Measurements from ENCODE around the gene ETS2. TPM values are rescaled to one million over a fixed set of nuclear protein-coding genes. Genes with fewer than 3 reads are reported as not detected.

Gene ETS2
- polyA plus RNA-seq, 1 donor: 140 TPM

DNA sequence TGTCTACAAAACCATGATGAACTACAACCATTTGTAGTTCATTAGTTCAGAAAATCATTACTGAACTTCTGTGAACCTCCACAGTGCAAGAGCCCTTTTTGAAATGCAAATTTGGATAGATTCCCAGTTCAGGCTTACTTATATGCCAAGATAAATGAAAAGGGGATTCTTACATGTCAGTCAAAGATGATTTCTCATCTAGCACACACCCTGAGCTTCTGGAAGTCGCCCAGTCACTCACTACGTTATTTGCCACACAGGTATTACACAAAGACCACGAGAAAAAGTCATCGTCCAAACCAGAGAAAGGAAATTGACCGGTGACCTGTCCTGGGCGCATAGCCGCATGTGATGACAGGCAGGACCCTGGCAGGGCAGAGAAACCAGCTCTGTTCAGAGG lies 41.8 kb downstream of the ETS2 start:
- H3K27me3 ChIP-seq (ENCODE audit: control insufficient read depth, insufficient read depth, low read length): no peaks in the 10 kb centered on the region
- no peak overlapping the region for H3K4me3 ChIP-seq (ENCODE audit: low read length)
- H3K9me3 ChIP-seq (ENCODE audit: control insufficient read depth, low read depth, low read length): no peaks in the 10 kb centered on the region
- H3K36me3 ChIP-seq (ENCODE audit: control insufficient read depth, insufficient read depth, low read length): no peaks in the 10 kb centered on the region
- no peaks in the 10 kb centered on the region for H3K4me1 ChIP-seq (ENCODE audit: control insufficient read depth, insufficient read depth, low read length)
- 100% methylated on average over 3 of the region's 7 CpGs for WGBS (ENCODE audit: insufficient coverage, low lambda C conversion rate)
- H3K27ac ChIP-seq (ENCODE audit: low read length): no peak overlapping the region
- no peak for DNase-seq

GRCh38 chr21:38848187-38848609 lies 42.5 kb downstream of the ETS2 start:
- H3K4me3 ChIP-seq (ENCODE audit: low read length): no peak overlapping the region
- no peak for DNase-seq
- H3K27me3 ChIP-seq (ENCODE audit: control insufficient read depth, insufficient read depth, low read length): no peaks in the 10 kb centered on the region
- WGBS (ENCODE audit: insufficient coverage, low lambda C conversion rate): no CpG with 5 or more reads among the region's 7 CpGs
- H3K4me1 ChIP-seq (ENCODE audit: control insufficient read depth, insufficient read depth, low read length): no peaks in the 10 kb centered on the region
- no peak overlapping the region for H3K27ac ChIP-seq (ENCODE audit: low read length)
- no peaks in the 10 kb centered on the region for H3K36me3 ChIP-seq (ENCODE audit: control insufficient read depth, insufficient read depth, low read length)
- H3K9me3 ChIP-seq (ENCODE audit: control insufficient read depth, low read depth, low read length): no peaks in the 10 kb centered on the region

GRCh38 chr21:38849776-38850175 lies 44.0 kb downstream of the ETS2 start:
- no peaks in the 10 kb centered on the region for H3K27me3 ChIP-seq (ENCODE audit: control insufficient read depth, insufficient read depth, low read length)
- H3K36me3 ChIP-seq (ENCODE audit: control insufficient read depth, insufficient read depth, low read length): no peaks in the 10 kb centered on the region
- no peaks in the 10 kb centered on the region for H3K4me1 ChIP-seq (ENCODE audit: control insufficient read depth, insufficient read depth, low read length)
- no peak overlapping the region for H3K27ac ChIP-seq (ENCODE audit: low read length)
- no peak overlapping the region for H3K4me3 ChIP-seq (ENCODE audit: low read length)
- H3K9me3 ChIP-seq (ENCODE audit: control insufficient read depth, low read depth, low read length): no peaks in the 10 kb centered on the region
- WGBS (ENCODE audit: insufficient coverage, low lambda C conversion rate): 60% methylated on average over 1 of the region's 6 CpGs
- DNase-seq: no peak

DNA sequence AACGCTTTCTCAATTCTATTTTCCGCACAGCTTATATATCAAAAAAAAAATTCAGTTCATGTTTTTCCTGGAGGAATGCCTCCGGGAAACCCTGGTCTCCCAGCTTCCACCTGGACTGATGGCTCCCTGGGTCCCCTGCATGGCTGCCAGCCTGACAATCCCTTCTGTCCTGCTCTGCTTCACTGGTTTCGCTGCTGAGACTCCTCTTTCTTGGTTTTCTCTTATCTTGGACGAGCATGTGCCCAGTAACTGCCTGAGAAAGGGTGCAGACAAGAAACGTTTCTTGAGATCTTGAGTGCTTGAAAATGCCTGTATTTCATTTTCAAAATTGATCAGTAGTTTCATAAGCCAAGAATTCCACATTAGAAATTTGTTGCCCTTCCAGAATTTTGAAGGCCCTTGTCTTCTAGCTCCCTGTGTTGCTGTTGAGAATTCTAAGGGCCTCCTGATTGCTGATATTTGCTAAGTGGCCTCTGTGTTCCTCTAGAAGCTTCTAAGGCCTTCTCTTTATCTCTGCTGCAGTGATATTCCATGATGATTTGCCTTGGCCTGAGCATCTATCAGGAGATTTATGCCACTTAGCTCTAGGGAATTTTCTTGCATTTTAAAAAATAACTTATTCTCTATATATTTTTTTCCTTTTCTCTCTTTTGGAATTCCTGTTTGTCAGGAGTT lies 44.7 kb downstream of the ETS2 start:
- no peaks in the 10 kb centered on the region for H3K36me3 ChIP-seq (ENCODE audit: control insufficient read depth, insufficient read depth, low read length)
- 88% methylated on average over 4 of the region's 6 CpGs for WGBS (ENCODE audit: insufficient coverage, low lambda C conversion rate)
- H3K27me3 ChIP-seq (ENCODE audit: control insufficient read depth, insufficient read depth, low read length): no peaks in the 10 kb centered on the region
- no peaks in the 10 kb centered on the region for H3K4me1 ChIP-seq (ENCODE audit: control insufficient read depth, insufficient read depth, low read length)
- H3K9me3 ChIP-seq (ENCODE audit: control insufficient read depth, low read depth, low read length): no peaks in the 10 kb centered on the region
- H3K4me3 ChIP-seq (ENCODE audit: low read length): no peak overlapping the region
- DNase-seq: no peak
- H3K27ac ChIP-seq (ENCODE audit: low read length): no peak overlapping the region

DNA sequence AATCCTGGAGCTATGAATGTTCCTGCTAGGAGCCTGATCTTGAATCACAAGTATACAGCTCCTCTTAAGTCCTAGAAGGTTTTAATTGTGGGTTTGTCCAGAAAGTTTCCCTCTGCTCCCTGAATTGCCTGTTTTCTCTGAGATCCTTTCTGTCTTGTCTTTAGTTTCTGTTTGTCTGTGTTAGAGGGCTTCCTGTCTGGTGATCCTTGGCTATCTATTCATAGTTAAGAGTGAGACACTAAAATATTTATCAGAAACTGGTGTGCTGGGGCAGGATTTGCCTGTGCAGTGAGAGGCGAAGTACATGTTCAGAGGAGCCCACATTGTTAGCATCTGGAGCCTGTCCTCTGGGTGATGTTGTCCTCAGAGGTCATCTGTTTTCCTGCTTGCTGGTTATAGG lies 45.4 kb downstream of the ETS2 start:
- Histone ChIP-seq H3K4me3 (ENCODE audit: low read length) (no peak overlapping the region), H3K36me3 (ENCODE audit: control insufficient read depth, insufficient read depth, low read length) (no peaks in the 10 kb centered on the region), H3K27ac (ENCODE audit: low read length) (no peak overlapping the region), H3K4me1 (ENCODE audit: control insufficient read depth, insufficient read depth, low read length) (no peaks in the 10 kb centered on the region), H3K9me3 (ENCODE audit: control insufficient read depth, low read depth, low read length) (no peaks in the 10 kb centered on the region), H3K27me3 (ENCODE audit: control insufficient read depth, insufficient read depth, low read length) (no peaks in the 10 kb centered on the region)
- WGBS (ENCODE audit: insufficient coverage, low lambda C conversion rate): no CpG with 5 or more reads among the region's 1 CpG
- DNase-seq: no peak

GRCh38 chr21:38852278-38852677 lies 46.5 kb downstream of the ETS2 start:
- Histone ChIP-seq H3K36me3 (ENCODE audit: control insufficient read depth, insufficient read depth, low read length) (no peaks in the 10 kb centered on the region), H3K27me3 (ENCODE audit: control insufficient read depth, insufficient read depth, low read length) (no peaks in the 10 kb centered on the region), H3K27ac (ENCODE audit: low read length) (no peak overlapping the region), H3K4me1 (ENCODE audit: control insufficient read depth, insufficient read depth, low read length) (peaks cover 1% of the 10 kb centered on the region), H3K9me3 (ENCODE audit: control insufficient read depth, low read depth, low read length) (no peaks in the 10 kb centered on the region), H3K4me3 (ENCODE audit: low read length) (no peak overlapping the region)
- no peak for DNase-seq
- no CpG with 5 or more reads among the region's 3 CpGs for WGBS (ENCODE audit: insufficient coverage, low lambda C conversion rate)

DNA sequence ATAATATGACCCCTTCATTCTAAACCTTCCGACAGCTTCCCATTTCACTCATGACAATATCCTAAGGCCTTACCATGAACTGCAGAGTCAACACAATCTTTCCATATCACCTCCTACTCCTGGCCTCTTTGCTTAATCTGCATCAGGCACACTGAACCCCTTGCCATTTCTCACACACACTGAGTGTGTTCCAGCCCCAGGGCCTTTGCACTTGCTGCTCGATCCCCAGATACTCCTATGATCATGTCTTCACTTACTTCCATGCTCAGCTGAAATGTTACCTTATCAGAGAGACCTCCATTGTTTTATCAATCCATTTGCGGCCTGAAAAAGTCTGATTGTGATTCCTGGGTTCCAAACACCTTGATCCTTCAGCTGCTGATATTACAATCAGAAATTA lies 47.0 kb downstream of the ETS2 start:
- H3K27me3 ChIP-seq (ENCODE audit: control insufficient read depth, insufficient read depth, low read length): no peaks in the 10 kb centered on the region
- DNase-seq: no peak
- 100% methylated on average over 1 of the region's 3 CpGs for WGBS (ENCODE audit: insufficient coverage, low lambda C conversion rate)

GRCh38 chr21:38853421-38853919 lies 47.7 kb downstream of the ETS2 start:
- no peak overlapping the region for H3K27ac ChIP-seq (ENCODE audit: low read length)
- peak in 1 of 2 donors; percentile 36 for DNase-seq
- H3K4me3 ChIP-seq (ENCODE audit: low read length): no peak overlapping the region
- no peaks in the 10 kb centered on the region for H3K9me3 ChIP-seq (ENCODE audit: control insufficient read depth, low read depth, low read length)
- 100% methylated on average over 1 of the region's 6 CpGs for WGBS (ENCODE audit: insufficient coverage, low lambda C conversion rate)
- H3K4me1 ChIP-seq (ENCODE audit: control insufficient read depth, insufficient read depth, low read length): peaks cover 5% of the 10 kb centered on the region
- no peaks in the 10 kb centered on the region for H3K27me3 ChIP-seq (ENCODE audit: control insufficient read depth, insufficient read depth, low read length)
- H3K36me3 ChIP-seq (ENCODE audit: control insufficient read depth, insufficient read depth, low read length): no peaks in the 10 kb centered on the region

More for the DNA sequence above, 47.0 kb downstream of the ETS2 start:
- Histone ChIP-seq H3K9me3 (ENCODE audit: control insufficient read depth, low read depth, low read length) (no peaks in the 10 kb centered on the region), H3K4me1 (ENCODE audit: control insufficient read depth, insufficient read depth, low read length) (peaks cover 5% of the 10 kb centered on the region), H3K36me3 (ENCODE audit: control insufficient read depth, insufficient read depth, low read length) (no peaks in the 10 kb centered on the region), H3K4me3 (ENCODE audit: low read length) (no peak overlapping the region), H3K27ac (ENCODE audit: low read length) (no peak overlapping the region)

DNA sequence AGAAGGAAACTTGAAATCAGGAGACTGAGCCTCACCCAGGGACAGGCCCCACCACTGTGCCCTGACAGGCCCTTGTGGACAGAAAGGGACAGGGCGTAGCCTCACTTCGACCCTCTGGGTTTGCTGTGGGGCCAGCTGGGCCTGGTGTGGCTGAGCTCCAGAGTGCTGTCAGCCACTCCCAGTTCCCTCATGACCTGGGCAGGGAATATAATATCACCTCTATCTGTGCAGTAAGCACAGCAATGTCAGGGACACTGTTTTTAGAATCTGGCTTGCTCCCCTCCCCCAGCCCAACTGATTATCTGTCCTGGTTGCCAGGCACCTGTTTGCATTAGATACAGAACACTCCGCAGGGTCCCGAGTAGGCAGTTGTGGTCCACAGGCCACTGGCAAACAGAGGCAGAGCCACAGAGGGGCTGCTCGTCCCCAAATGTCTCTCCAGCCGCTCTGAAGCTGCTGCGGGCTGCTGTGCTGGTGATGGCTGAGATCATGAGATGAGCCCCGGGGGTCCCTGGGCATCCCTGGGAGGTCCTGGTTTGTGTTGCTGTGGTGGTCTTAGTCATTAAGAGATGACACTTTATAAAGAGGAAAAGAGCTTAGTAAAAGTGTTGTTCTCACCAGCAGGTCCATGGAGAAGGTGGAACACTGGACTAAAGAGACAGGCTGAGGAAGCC lies 51.6 kb downstream of the ETS2 start:
- H3K4me1 ChIP-seq (ENCODE audit: control insufficient read depth, insufficient read depth, low read length): peaks cover 5% of the 10 kb centered on the region
- H3K36me3 ChIP-seq (ENCODE audit: control insufficient read depth, insufficient read depth, low read length): no peaks in the 10 kb centered on the region
- H3K4me3 ChIP-seq (ENCODE audit: low read length): no peak overlapping the region
- H3K9me3 ChIP-seq (ENCODE audit: control insufficient read depth, low read depth, low read length): no peaks in the 10 kb centered on the region
- peak in 1 of 2 donors; percentile 40 for DNase-seq
- H3K27me3 ChIP-seq (ENCODE audit: control insufficient read depth, insufficient read depth, low read length): no peaks in the 10 kb centered on the region
- H3K27ac ChIP-seq (ENCODE audit: low read length): no peak overlapping the region
- WGBS (ENCODE audit: insufficient coverage, low lambda C conversion rate): no CpG with 5 or more reads among the region's 8 CpGs

GRCh38 chr21:38858026-38858811 lies 52.5 kb downstream of the ETS2 start:
- Histone ChIP-seq H3K4me3 (ENCODE audit: low read length) (no peak overlapping the region), H3K27me3 (ENCODE audit: control insufficient read depth, insufficient read depth, low read length) (no peaks in the 10 kb centered on the region), H3K36me3 (ENCODE audit: control insufficient read depth, insufficient read depth, low read length) (no peaks in the 10 kb centered on the region), H3K4me1 (ENCODE audit: control insufficient read depth, insufficient read depth, low read length) (peaks cover 5% of the 10 kb centered on the region), H3K9me3 (ENCODE audit: control insufficient read depth, low read depth, low read length) (no peaks in the 10 kb centered on the region), H3K27ac (ENCODE audit: low read length) (no peak overlapping the region)
- DNase-seq: no peak
- 89% methylated on average over 6 of the region's 8 CpGs for WGBS (ENCODE audit: insufficient coverage, low lambda C conversion rate)

Measured in large intestine (tissue), 3 donors.